Tibial artery (tissue), 4 donors: ENCODE measurements around the gene TRMT10A.

Experiments
- DNase-seq, 2 donors: peaks; one replicate each; pipeline ENCODE4 v3.0.0-alpha.2; 2019
- H3K27ac ChIP-seq, 2 donors: fragments of 200-600 bp; sonication (generic) in 1 of 2; 1 replicate in 1 of 2; 2 replicates in 1 of 2; pipeline ENCODE4 v1.5.1; 2018 to 2019; ENCODE audit warnings: mild to moderate bottlenecking in 1 of 2
- H3K27me3 ChIP-seq, 2 donors: fragments of 200-600 bp; sonication (generic) in 1 of 2; one replicate each; pipeline versions ENCODE4 v1.5.1 to v1.6.0; 2016 to 2019
- H3K36me3 ChIP-seq, 3 donors: fragments of 200-600 bp; sonication (generic) in 2 of 3; one replicate each; pipeline ENCODE4 v1.5.1; 2016 to 2019; ENCODE audit warnings: mild to moderate bottlenecking in 2 of 3
- H3K4me1 ChIP-seq, 4 donors: fragments of 200-600 bp; sonication (generic) in 2 of 4; 1 replicate in 3 of 4; 2 replicates in 1 of 4; pipeline ENCODE4 v1.5.1; 2016 to 2019
- H3K4me3 ChIP-seq, 2 donors: fragments of 200-600 bp; sonication (generic) in 1 of 2; 1 replicate in 1 of 2; 2 replicates in 1 of 2; pipeline ENCODE4 v1.5.1; 2018 to 2019; ENCODE audit warnings: mild to moderate bottlenecking in 2 of 2
- H3K9me3 ChIP-seq, 3 donors: fragments of 200-600 bp; sonication (generic) in 1 of 3; one replicate each; pipeline ENCODE4 v1.5.1; 2016 to 2019
- CTCF ChIP-seq, 2 experiments: fragments of 200-600 bp in 1 of 2; fragments of 450-650 bp in 1 of 2; IDR thresholded peaks; one replicate each; pipeline ENCODE4 v1.5.1; 2017 to 2019; ENCODE audit warnings: antibody characterized with exemption in 2 of 2, mild to moderate bottlenecking in 1 of 2, moderate library complexity in 1 of 2
- intact Hi-C: fragments of 100-400 bp; cut with DNase I; formaldehyde crosslinking; loops from one replicate; pipeline ENCODE4 v1.15.0; 2023; ENCODE audit warnings: low total_unique reads

The TRMT10A gene

GRCh38 chr4:99529956-99530355 lies 33.9 kb downstream of the TRMT10A start:
- H3K36me3 ChIP-seq: no peaks in the 10 kb centered on the region
- no peak for TF ChIP-seq CTCF (IDR thresholded peaks at IDR 0.05)
- DNase-seq: no peak
- H3K27me3 ChIP-seq: no peaks in the 10 kb centered on the region
- no peaks in the 10 kb centered on the region for H3K4me1 ChIP-seq
- H3K4me3 ChIP-seq: no peak overlapping the region
- H3K27ac ChIP-seq: no peak overlapping the region
- intact Hi-C loops: no loop called here
- peaks cover 0 to 3% (median 0%) of the 10 kb centered on the region in 3 donors for H3K9me3 ChIP-seq

- no peak for TF ChIP-seq CTCF (IDR thresholded peaks at IDR 0.05)
- no peak for DNase-seq
- H3K4me3 ChIP-seq: no peak overlapping the region
- intact Hi-C loops: no loop called here
- H3K27ac ChIP-seq: no peak overlapping the region
- H3K4me1 ChIP-seq: no peaks in the 10 kb centered on the region
- no peaks in the 10 kb centered on the region for H3K36me3 ChIP-seq
- H3K27me3 ChIP-seq: no peaks in the 10 kb centered on the region
- peaks cover 0 to 3% (median 0%) of the 10 kb centered on the region in 3 donors for H3K9me3 ChIP-seq
These were observed 34.6 kb downstream of the TRMT10A start for GRCh38 chr4:99529228-99529627.

GRCh38 chr4:99518601-99519295 lies 45.1 kb downstream of the TRMT10A start:
- H3K27ac ChIP-seq: no peak overlapping the region
- no peaks in the 10 kb centered on the region for H3K9me3 ChIP-seq
- no peaks in the 10 kb centered on the region for H3K36me3 ChIP-seq
- no peaks in the 10 kb centered on the region for H3K27me3 ChIP-seq
- no peak overlapping the region for H3K4me3 ChIP-seq
- no peaks in the 10 kb centered on the region for H3K4me1 ChIP-seq
- DNase-seq: no peak
- no peak for TF ChIP-seq CTCF (IDR thresholded peaks at IDR 0.05)
- intact Hi-C loops: no loop called here

GRCh38 chr4:99510721-99511120 lies 53.1 kb downstream of the TRMT10A start, which contains the start of gene C4orf17:
Gene C4orf17 (plus strand): TSS chr4:99511021. CDS start chr4:99513082, 2,061 bp downstream.
- intact Hi-C loops: no loop called here
- no peak for TF ChIP-seq CTCF (IDR thresholded peaks at IDR 0.05)
- Histone ChIP-seq H3K9me3 (no peaks in the 10 kb centered on the region), H3K27me3 (no peaks in the 10 kb centered on the region), H3K4me1 (no peaks in the 10 kb centered on the region), H3K4me3 (no peak within 1 kb of the TSS), H3K36me3 (no peaks in the 10 kb centered on the region), H3K27ac (no peak within 1 kb of the TSS)
- DNase-seq: no peak

- Histone ChIP-seq H3K4me3 (no peak overlapping the region), H3K27me3 (no peaks in the 10 kb centered on the region), H3K36me3 (no peaks in the 10 kb centered on the region), H3K9me3 (no peaks in the 10 kb centered on the region), H3K4me1 (no peaks in the 10 kb centered on the region), H3K27ac (no peak overlapping the region)
- no peak for TF ChIP-seq CTCF (IDR thresholded peaks at IDR 0.05)
- intact Hi-C loops: no loop called here
- no peak for DNase-seq
These were observed 56.1 kb downstream of the TRMT10A start for GRCh38 chr4:99507762-99508161.
